ENCODE measurements around the gene CPNE9.
A peak's percentile ranks its signal among the peaks of the same experiment; 100 is the strongest.

CPNE9 gene

DNA sequence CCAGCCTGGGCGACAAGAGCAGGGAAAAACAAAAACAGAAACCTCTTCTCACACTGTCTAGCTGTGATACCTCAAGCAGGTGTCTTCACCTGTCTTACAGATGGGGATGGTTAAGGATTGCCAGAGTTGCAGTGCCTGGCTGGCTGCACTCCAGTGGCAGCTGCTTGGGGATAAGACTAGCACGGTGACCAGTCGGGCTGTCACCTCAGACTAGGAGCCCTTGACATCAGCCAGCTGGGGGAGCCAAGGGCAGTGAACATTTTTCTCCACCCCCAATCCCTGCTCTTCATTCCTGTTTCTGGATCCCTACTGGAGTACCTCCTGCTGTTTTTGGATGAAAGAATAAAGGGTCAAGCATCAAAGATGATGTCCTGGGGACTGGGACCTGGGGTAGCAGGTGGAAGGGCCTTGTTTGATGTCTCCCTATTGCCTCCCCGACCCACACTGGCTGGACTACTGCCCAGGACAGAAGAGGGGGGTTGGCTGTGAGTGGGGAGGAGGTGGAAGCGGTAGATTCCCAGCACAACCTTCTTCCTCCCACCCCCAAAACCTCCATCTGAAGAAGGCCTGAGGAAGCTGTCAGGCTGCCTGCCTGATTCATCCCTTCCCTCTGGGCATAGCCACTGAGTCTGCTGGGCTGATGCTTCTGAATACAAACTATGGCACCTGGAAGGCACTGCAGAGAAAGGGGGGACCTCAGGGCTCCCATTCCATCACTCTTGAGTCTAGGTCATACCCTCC, 7.0 kb upstream of the CPNE9 start:
- no peak overlapping the region for H3K9ac ChIP-seq (ENCODE audit: low read length in 5 of 5)
- H3K4me3 ChIP-seq (ENCODE audit: low read depth in 1 of 5, low read length in 5 of 5) = no peak overlapping the region
- no peaks in the 10 kb centered on the region for H3K4me1 ChIP-seq (ENCODE audit: control insufficient read depth in 5 of 5, insufficient read depth in 5 of 5, low read length in 5 of 5)
- no peaks in the 10 kb centered on the region for H3K27me3 ChIP-seq (ENCODE audit: control insufficient read depth in 5 of 5, insufficient read depth in 4 of 5, low read length in 5 of 5)
- H3K36me3 ChIP-seq (ENCODE audit: control insufficient read depth in 5 of 5, insufficient read depth in 5 of 5, low read length in 5 of 5) = peaks cover 10 to 99% (median 90%) of the 10 kb centered on the region in 5 donors
- H3K27ac ChIP-seq (ENCODE audit: low read depth, low read length) = no peak overlapping the region
- H3K9me3 ChIP-seq (ENCODE audit: control insufficient read depth in 5 of 5, low read length in 5 of 5) = no peaks in the 10 kb centered on the region

DNA sequence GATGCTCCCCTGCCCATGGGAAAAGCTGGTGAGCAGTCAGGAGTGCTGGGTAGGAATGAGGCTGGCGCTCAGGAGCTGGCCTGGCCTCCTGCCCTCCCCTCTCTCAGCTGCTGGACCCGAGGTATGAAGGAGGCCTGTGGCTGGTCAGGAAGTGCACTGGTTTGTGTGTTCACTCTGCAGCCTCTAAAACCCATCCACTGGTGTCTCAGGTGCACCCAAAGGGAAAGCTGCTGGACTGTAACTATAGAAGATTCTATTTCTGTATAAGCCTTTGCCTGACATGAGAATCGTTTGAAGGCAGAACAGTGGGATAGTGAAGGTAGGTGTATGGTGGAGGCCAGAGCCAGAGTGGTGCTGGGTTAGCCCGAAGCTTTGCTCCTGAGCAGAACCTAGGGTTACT, 5.7 kb upstream of the CPNE9 start:
- H3K36me3 ChIP-seq (ENCODE audit: control insufficient read depth in 5 of 5, insufficient read depth in 5 of 5, low read length in 5 of 5) = peaks cover 9 to 99% (median 89%) of the 10 kb centered on the region in 5 donors
- no peak overlapping the region for H3K27ac ChIP-seq (ENCODE audit: low read depth, low read length)
- no peaks in the 10 kb centered on the region for H3K4me1 ChIP-seq (ENCODE audit: control insufficient read depth in 5 of 5, insufficient read depth in 5 of 5, low read length in 5 of 5)
- H3K9ac ChIP-seq (ENCODE audit: low read length in 5 of 5) = no peak overlapping the region
- H3K27me3 ChIP-seq (ENCODE audit: control insufficient read depth in 5 of 5, insufficient read depth in 4 of 5, low read length in 5 of 5) = peaks cover 0 to under 1% (median 0%) of the 10 kb centered on the region in 5 donors
- H3K9me3 ChIP-seq (ENCODE audit: control insufficient read depth in 5 of 5, low read length in 5 of 5) = no peaks in the 10 kb centered on the region
- no peak overlapping the region for H3K4me3 ChIP-seq (ENCODE audit: low read depth in 1 of 5, low read length in 5 of 5)

DNA sequence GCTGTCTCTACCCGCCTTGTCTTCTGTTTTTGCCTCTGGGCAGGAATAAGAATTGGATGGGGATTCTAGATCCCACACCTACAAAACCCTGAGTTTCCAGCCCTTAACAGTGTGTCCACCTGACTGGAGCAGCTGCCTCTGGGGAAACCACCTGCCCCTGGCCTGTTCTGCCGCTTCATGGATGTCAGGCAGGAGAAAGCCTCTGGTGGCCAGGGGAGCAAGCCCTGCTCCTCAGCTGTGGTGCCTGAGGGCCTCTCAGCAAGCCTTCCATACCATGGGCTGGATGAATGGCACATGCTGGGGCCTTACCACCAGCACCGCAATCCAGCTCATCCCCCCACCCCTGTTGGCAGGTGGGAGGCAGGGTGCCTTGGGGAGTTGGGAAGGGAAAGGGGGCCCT, 5.3 kb upstream of the CPNE9 start:
- Histone ChIP-seq H3K9ac (ENCODE audit: low read length in 5 of 5) (no peak overlapping the region), H3K9me3 (ENCODE audit: control insufficient read depth in 5 of 5, low read length in 5 of 5) (no peaks in the 10 kb centered on the region), H3K27ac (ENCODE audit: low read depth, low read length) (no peak overlapping the region), H3K4me1 (ENCODE audit: control insufficient read depth in 5 of 5, insufficient read depth in 5 of 5, low read length in 5 of 5) (peaks cover 0 to 2% (median 0%) of the 10 kb centered on the region in 5 donors), H3K36me3 (ENCODE audit: control insufficient read depth in 5 of 5, insufficient read depth in 5 of 5, low read length in 5 of 5) (peaks cover 5 to 97% (median 88%) of the 10 kb centered on the region in 5 donors), H3K27me3 (ENCODE audit: control insufficient read depth in 5 of 5, insufficient read depth in 4 of 5, low read length in 5 of 5) (peaks cover 0 to 3% (median 0%) of the 10 kb centered on the region in 5 donors), H3K4me3 (ENCODE audit: low read depth in 1 of 5, low read length in 5 of 5) (no peak overlapping the region)

DNA sequence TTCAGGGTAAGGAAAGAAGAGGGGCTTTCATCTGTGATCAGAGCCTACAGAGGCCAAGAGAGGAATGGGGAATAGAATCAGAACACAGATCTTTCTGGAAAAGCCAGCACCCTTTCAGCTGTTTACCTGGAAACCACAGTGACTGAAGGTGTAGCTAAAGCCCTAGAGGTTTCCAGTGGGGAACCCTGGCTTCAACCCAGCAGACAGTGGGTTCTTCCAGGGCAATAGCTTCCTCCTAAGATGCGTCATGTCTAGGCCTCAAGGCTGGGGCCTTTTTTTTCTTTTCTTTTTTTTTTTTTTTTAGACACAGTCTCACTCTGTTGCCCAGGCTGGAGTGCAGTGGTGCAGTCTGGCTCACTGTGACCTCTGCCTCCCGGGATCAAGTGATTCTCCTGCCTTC, 3.1 kb upstream of the CPNE9 start:
- H3K4me1 ChIP-seq (ENCODE audit: control insufficient read depth in 5 of 5, insufficient read depth in 5 of 5, low read length in 5 of 5) = peaks cover 0 to 19% (median 14%) of the 10 kb centered on the region in 5 donors
- H3K9me3 ChIP-seq (ENCODE audit: control insufficient read depth in 5 of 5, low read length in 5 of 5) = no peaks in the 10 kb centered on the region
- peaks cover 0 to 12% (median 9%) of the 10 kb centered on the region in 5 donors for H3K27me3 ChIP-seq (ENCODE audit: control insufficient read depth in 5 of 5, insufficient read depth in 4 of 5, low read length in 5 of 5)
- no peak overlapping the region for H3K9ac ChIP-seq (ENCODE audit: low read length in 5 of 5)
- H3K27ac ChIP-seq (ENCODE audit: low read depth, low read length) = no peak overlapping the region
- peaks cover 0 to 75% (median 65%) of the 10 kb centered on the region in 5 donors for H3K36me3 ChIP-seq (ENCODE audit: control insufficient read depth in 5 of 5, insufficient read depth in 5 of 5, low read length in 5 of 5)
- no peak overlapping the region for H3K4me3 ChIP-seq (ENCODE audit: low read depth in 1 of 5, low read length in 5 of 5)

DNA sequence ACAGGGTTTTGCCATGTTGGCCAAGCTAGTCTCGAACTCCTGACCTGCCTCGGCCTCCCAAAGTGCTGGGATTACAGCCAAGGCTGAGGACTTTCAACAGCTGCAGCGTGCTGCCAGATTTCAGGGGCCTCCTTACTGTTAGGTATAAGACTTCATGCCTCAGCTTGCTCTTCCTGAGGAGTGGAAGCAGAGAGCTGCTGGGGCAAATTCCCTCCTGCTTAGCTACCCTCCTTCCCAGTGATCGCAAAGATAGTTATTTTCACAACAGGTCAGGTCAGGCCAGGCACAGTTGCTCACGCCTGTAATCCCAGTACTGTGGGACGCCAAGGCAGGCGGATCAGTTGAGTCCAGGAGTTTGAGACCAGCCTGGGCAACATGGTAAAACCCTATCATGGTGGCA, 2.6 kb upstream of the CPNE9 start:
- no peak overlapping the region for H3K4me3 ChIP-seq (ENCODE audit: low read depth in 1 of 5, low read length in 5 of 5)
- peaks cover 0 to 12% (median 9%) of the 10 kb centered on the region in 5 donors for H3K27me3 ChIP-seq (ENCODE audit: control insufficient read depth in 5 of 5, insufficient read depth in 4 of 5, low read length in 5 of 5)
- no peak overlapping the region for H3K9ac ChIP-seq (ENCODE audit: low read length in 5 of 5)
- H3K36me3 ChIP-seq (ENCODE audit: control insufficient read depth in 5 of 5, insufficient read depth in 5 of 5, low read length in 5 of 5) = peaks cover 0 to 70% (median 64%) of the 10 kb centered on the region in 5 donors
- peaks cover 0 to 19% (median 14%) of the 10 kb centered on the region in 5 donors for H3K4me1 ChIP-seq (ENCODE audit: control insufficient read depth in 5 of 5, insufficient read depth in 5 of 5, low read length in 5 of 5)
- H3K9me3 ChIP-seq (ENCODE audit: control insufficient read depth in 5 of 5, low read length in 5 of 5) = no peaks in the 10 kb centered on the region
- H3K27ac ChIP-seq (ENCODE audit: low read depth, low read length) = no peak overlapping the region

DNA sequence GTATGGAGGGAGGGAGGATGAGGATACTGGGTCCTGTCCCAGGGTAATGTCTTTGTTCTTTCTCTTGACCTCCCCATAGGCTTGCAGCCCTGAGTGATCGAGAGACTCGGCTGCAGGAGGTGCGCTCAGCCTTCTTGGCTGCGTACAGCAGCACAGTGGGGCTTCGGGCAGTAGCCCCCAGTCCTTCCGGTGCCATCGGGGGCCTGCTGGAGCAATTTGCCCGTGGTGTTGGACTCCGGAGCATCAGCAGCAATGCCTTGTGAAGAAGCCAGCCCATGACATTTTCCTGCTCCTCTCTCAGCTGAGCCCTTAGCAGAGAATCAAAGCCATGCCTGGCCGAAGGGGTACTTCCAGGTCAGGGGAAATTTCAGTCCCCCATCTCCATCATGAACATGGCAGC, 1.9 kb upstream of the CPNE9 start:
- peaks cover 0 to 12% (median 9%) of the 10 kb centered on the region in 5 donors for H3K27me3 ChIP-seq (ENCODE audit: control insufficient read depth in 5 of 5, insufficient read depth in 4 of 5, low read length in 5 of 5)
- H3K9me3 ChIP-seq (ENCODE audit: control insufficient read depth in 5 of 5, low read length in 5 of 5) = no peaks in the 10 kb centered on the region
- H3K27ac ChIP-seq (ENCODE audit: low read depth, low read length) = no peak overlapping the region
- H3K9ac ChIP-seq (ENCODE audit: low read length in 5 of 5) = no peak overlapping the region
- peaks cover 0 to 65% (median 58%) of the 10 kb centered on the region in 5 donors for H3K36me3 ChIP-seq (ENCODE audit: control insufficient read depth in 5 of 5, insufficient read depth in 5 of 5, low read length in 5 of 5)
- peaks cover 0 to 19% (median 14%) of the 10 kb centered on the region in 5 donors for H3K4me1 ChIP-seq (ENCODE audit: control insufficient read depth in 5 of 5, insufficient read depth in 5 of 5, low read length in 5 of 5)
- H3K4me3 ChIP-seq (ENCODE audit: low read depth in 1 of 5, low read length in 5 of 5) = no peak overlapping the region

DNA sequence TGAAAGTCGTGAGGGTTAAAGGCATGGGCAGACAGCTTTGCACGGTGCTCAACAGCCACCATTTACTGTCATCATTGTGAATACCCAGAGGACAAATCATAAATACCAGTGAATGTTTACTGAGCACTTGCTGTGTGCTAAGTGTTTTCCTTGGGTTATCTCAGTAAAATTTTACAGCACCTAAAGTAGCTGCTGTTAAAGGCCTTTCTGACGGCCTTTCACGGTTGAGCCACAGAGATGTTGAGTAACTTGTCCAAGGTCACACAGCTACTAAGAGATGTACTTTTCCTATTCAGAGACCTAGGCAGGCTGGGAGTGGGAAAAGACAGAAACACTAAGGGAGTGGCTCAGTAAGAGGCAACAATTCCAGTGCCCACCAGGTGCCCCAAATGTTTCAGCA, 393 bp upstream of the CPNE9 start:
- no peak overlapping the region for H3K9ac ChIP-seq (ENCODE audit: low read length in 5 of 5)
- peaks cover 0 to 49% (median 43%) of the 10 kb centered on the region in 5 donors for H3K36me3 ChIP-seq (ENCODE audit: control insufficient read depth in 5 of 5, insufficient read depth in 5 of 5, low read length in 5 of 5)
- no peak overlapping the region for H3K27ac ChIP-seq (ENCODE audit: low read depth, low read length)
- H3K9me3 ChIP-seq (ENCODE audit: control insufficient read depth in 5 of 5, low read length in 5 of 5) = no peaks in the 10 kb centered on the region
- peaks cover 0 to 19% (median 14%) of the 10 kb centered on the region in 5 donors for H3K4me1 ChIP-seq (ENCODE audit: control insufficient read depth in 5 of 5, insufficient read depth in 5 of 5, low read length in 5 of 5)
- H3K27me3 ChIP-seq (ENCODE audit: control insufficient read depth in 5 of 5, insufficient read depth in 4 of 5, low read length in 5 of 5) = peaks cover 0 to 12% (median 9%) of the 10 kb centered on the region in 5 donors
- no peak overlapping the region for H3K4me3 ChIP-seq (ENCODE audit: low read depth in 1 of 5, low read length in 5 of 5)

DNA sequence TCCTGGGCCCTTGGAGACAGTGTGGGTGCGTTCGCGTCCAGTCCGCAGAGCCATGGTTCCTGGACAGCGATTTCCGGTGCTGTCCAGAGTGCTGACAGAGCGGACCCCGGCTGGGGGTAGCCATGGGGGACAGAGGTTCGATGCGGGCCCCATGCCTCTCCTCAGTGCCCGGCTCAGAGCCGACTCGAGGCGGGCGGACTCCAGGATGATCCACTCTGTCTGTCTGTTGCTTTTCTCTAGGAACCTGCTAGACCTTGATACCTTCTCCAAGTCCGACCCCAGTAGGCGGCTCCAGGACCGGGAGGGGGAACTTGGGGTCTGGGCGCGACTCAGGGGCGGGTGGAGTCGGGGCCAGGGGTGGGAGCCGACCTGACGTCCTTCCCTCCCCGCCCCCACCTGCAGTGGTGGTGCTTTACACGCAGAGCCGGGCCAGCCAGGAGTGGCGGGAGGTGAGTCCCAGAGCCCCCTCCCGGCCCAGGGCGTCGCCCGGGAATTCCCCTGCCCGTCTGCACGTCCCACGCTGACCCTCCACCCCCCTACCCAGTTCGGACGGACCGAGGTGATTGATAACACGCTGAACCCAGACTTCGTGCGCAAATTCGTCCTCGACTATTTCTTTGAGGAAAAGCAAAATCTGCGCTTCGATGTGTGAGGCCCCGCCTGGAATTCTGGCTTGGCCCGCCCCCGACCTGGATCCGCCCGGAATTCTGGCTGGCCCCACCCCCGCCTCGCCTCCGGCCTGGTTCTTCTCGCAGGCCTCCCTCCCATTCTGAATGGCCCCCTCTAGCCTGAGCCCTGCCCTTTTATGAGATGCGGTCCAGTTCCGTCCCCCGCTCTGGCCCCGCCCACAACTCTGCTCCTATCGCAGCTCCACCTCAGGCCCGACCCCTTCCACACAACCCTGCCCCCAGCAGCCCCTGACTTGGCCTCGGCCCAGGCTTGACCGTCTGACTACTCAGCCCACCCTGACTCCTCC, 1.0 kb downstream of the CPNE9 start:
- no peak overlapping the region for H3K27ac ChIP-seq (ENCODE audit: low read depth, low read length)
- H3K4me1 ChIP-seq (ENCODE audit: control insufficient read depth in 5 of 5, insufficient read depth in 5 of 5, low read length in 5 of 5) = peaks cover 0 to 19% (median 14%) of the 10 kb centered on the region in 5 donors
- no peak overlapping the region for H3K9ac ChIP-seq (ENCODE audit: low read length in 5 of 5)
- H3K27me3 ChIP-seq (ENCODE audit: control insufficient read depth in 5 of 5, insufficient read depth in 4 of 5, low read length in 5 of 5) = peaks cover 0 to 12% (median 9%) of the 10 kb centered on the region in 5 donors
- no peaks in the 10 kb centered on the region for H3K9me3 ChIP-seq (ENCODE audit: control insufficient read depth in 5 of 5, low read length in 5 of 5)
- peak overlapping the region in 4 of 5 donors; percentile 27 to 63 (median 49) for H3K4me3 ChIP-seq (ENCODE audit: low read depth in 1 of 5, low read length in 5 of 5)
- H3K36me3 ChIP-seq (ENCODE audit: control insufficient read depth in 5 of 5, insufficient read depth in 5 of 5, low read length in 5 of 5) = peaks cover 0 to 35% (median 33%) of the 10 kb centered on the region in 5 donors

DNA sequence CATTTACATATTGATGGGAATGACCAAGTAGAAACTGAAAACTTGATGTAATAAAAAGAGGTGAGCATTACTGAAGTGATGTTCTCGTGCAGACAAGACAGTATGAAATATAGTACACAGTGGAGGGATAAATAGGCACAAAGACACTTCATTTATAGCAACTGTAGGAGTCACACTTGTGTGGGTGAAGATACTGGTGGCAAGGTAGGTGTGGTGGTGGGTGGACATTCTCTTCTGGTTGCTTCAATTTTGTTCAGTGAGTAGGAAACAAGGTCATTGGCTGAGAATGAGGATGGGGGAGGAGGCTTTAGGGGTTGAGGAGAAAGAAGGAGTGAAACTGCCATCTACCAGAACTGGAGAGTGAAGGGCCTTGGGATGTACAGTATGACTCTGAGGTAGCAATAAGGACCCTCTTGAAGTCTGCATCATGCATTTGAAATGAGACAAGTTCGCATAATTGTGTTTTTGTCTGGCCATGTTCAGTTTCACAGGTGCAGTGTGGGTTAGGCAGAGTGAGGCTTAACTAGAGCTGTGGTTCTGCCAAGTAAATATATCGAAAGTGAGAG, 6.6 kb downstream of the CPNE9 start:
- Histone ChIP-seq H3K27me3 (ENCODE audit: control insufficient read depth in 5 of 5, insufficient read depth in 4 of 5, low read length in 5 of 5) (no peaks in the 10 kb centered on the region), H3K27ac (ENCODE audit: low read depth, low read length) (no peak overlapping the region), H3K4me1 (ENCODE audit: control insufficient read depth in 5 of 5, insufficient read depth in 5 of 5, low read length in 5 of 5) (peaks cover 0 to 5% (median 4%) of the 10 kb centered on the region in 5 donors), H3K36me3 (ENCODE audit: control insufficient read depth in 5 of 5, insufficient read depth in 5 of 5, low read length in 5 of 5) (no peaks in the 10 kb centered on the region), H3K9ac (ENCODE audit: low read length in 5 of 5) (no peak overlapping the region), H3K9me3 (ENCODE audit: control insufficient read depth in 5 of 5, low read length in 5 of 5) (no peaks in the 10 kb centered on the region), H3K4me3 (ENCODE audit: low read depth in 1 of 5, low read length in 5 of 5) (no peak overlapping the region)

All from subcutaneous abdominal adipose tissue (tissue), 5 donors.